ENCODE results near the gene TMEM169.
"Not testable (repeated sequence)": the region's sequence is repeated elsewhere in the genome, so short reads cannot be mapped to it uniquely, and the experiment has no call there.

The TMEM169 gene

GRCh38 chr2:216118474-216118873, 36.8 kb downstream of the TMEM169 start:
- Mint-ChIP-seq H3K27ac (peak overlapping the region; percentile 22), H3K27me3 (ENCODE audit: low read depth) (no peaks in the 10 kb centered on the region), H3K9me3 (no peaks in the 10 kb centered on the region), H3K36me3 (ENCODE audit: low read depth) (peaks cover 72% of the 10 kb centered on the region), H3K4me1 (ENCODE audit: low read depth) (peaks cover 71% of the 10 kb centered on the region), H3K4me3 (peak overlapping the region; percentile 30)

GRCh38 chr2:216119146-216119545, 37.4 kb downstream of the TMEM169 start:
- peaks cover 65% of the 10 kb centered on the region for H3K4me1 Mint-ChIP-seq (ENCODE audit: low read depth)

GRCh38 chr2:216119986-216120385, 38.3 kb downstream of the TMEM169 start:
- Mint-ChIP-seq H3K4me1 (ENCODE audit: low read depth) (peaks cover 62% of the 10 kb centered on the region), H3K4me3 (peak overlapping the region; percentile 70), H3K27ac (peak overlapping the region; percentile 92), H3K36me3 (ENCODE audit: low read depth) (peaks cover 66% of the 10 kb centered on the region), H3K9me3 (no peaks in the 10 kb centered on the region), H3K27me3 (ENCODE audit: low read depth) (no peaks in the 10 kb centered on the region)

More at GRCh38 chr2:216119146-216119545, 37.4 kb downstream of the TMEM169 start:
- H3K27me3 Mint-ChIP-seq (ENCODE audit: low read depth): no peaks in the 10 kb centered on the region
- no peaks in the 10 kb centered on the region for H3K9me3 Mint-ChIP-seq
- peaks cover 68% of the 10 kb centered on the region for H3K36me3 Mint-ChIP-seq (ENCODE audit: low read depth)
- H3K4me3 Mint-ChIP-seq: peak overlapping the region; percentile 23
- H3K27ac Mint-ChIP-seq: peak overlapping the region; percentile 92

- H3K27me3 Mint-ChIP-seq (ENCODE audit: low read depth): no peaks in the 10 kb centered on the region
- peaks cover 60% of the 10 kb centered on the region for H3K4me1 Mint-ChIP-seq (ENCODE audit: low read depth)
- H3K27ac Mint-ChIP-seq: peak overlapping the region; percentile 92
- peaks cover 69% of the 10 kb centered on the region for H3K36me3 Mint-ChIP-seq (ENCODE audit: low read depth)
- no peak overlapping the region for H3K4me3 Mint-ChIP-seq
- no peaks in the 10 kb centered on the region for H3K9me3 Mint-ChIP-seq
These were observed 39.5 kb downstream of the TMEM169 start for GRCh38 chr2:216121255-216121654.

GRCh38 chr2:216126943-216127342, 45.2 kb downstream of the TMEM169 start:
- Mint-ChIP-seq H3K27me3 (ENCODE audit: low read depth) (no peaks in the 10 kb centered on the region), H3K27ac (peak overlapping the region; percentile 15), H3K4me3 (no peak overlapping the region), H3K36me3 (ENCODE audit: low read depth) (peaks cover 62% of the 10 kb centered on the region), H3K4me1 (ENCODE audit: low read depth) (peaks cover 39% of the 10 kb centered on the region), H3K9me3 (no peaks in the 10 kb centered on the region)

- H3K36me3 Mint-ChIP-seq (ENCODE audit: low read depth): peaks cover 66% of the 10 kb centered on the region
These were observed 48.7 kb downstream of the TMEM169 start for GRCh38 chr2:216130346-216130971.

GRCh38 chr2:216131175-216131926, 49.6 kb downstream of the TMEM169 start:
- H3K4me1 Mint-ChIP-seq (ENCODE audit: low read depth): peaks cover 45% of the 10 kb centered on the region
- H3K36me3 Mint-ChIP-seq (ENCODE audit: low read depth): peaks cover 64% of the 10 kb centered on the region
- no peaks in the 10 kb centered on the region for H3K27me3 Mint-ChIP-seq (ENCODE audit: low read depth)
- peak overlapping the region; percentile 9 for H3K27ac Mint-ChIP-seq
- no peak overlapping the region for H3K4me3 Mint-ChIP-seq
- no peaks in the 10 kb centered on the region for H3K9me3 Mint-ChIP-seq

More at GRCh38 chr2:216130346-216130971, 48.7 kb downstream of the TMEM169 start:
- Mint-ChIP-seq H3K27ac (no peak overlapping the region), H3K4me1 (ENCODE audit: low read depth) (peaks cover 49% of the 10 kb centered on the region), H3K4me3 (no peak overlapping the region), H3K27me3 (ENCODE audit: low read depth) (no peaks in the 10 kb centered on the region), H3K9me3 (no peaks in the 10 kb centered on the region)

- no peak overlapping the region for H3K4me3 Mint-ChIP-seq
- H3K27ac Mint-ChIP-seq: peak overlapping the region; percentile 67
- H3K4me1 Mint-ChIP-seq (ENCODE audit: low read depth): peaks cover 45% of the 10 kb centered on the region
- H3K36me3 Mint-ChIP-seq (ENCODE audit: low read depth): peaks cover 60% of the 10 kb centered on the region
- H3K9me3 Mint-ChIP-seq: no peaks in the 10 kb centered on the region
- no peaks in the 10 kb centered on the region for H3K27me3 Mint-ChIP-seq (ENCODE audit: low read depth)
These were observed 50.9 kb downstream of the TMEM169 start for GRCh38 chr2:216132585-216132984.

- peaks cover 42% of the 10 kb centered on the region for H3K4me1 Mint-ChIP-seq (ENCODE audit: low read depth)
- no peak overlapping the region for H3K4me3 Mint-ChIP-seq
- no peaks in the 10 kb centered on the region for H3K27me3 Mint-ChIP-seq (ENCODE audit: low read depth)
- no peaks in the 10 kb centered on the region for H3K9me3 Mint-ChIP-seq
- peaks cover 64% of the 10 kb centered on the region for H3K36me3 Mint-ChIP-seq (ENCODE audit: low read depth)
- peak overlapping the region; percentile 26 for H3K27ac Mint-ChIP-seq
These were observed 51.7 kb downstream of the TMEM169 start for GRCh38 chr2:216133397-216133796.

GRCh38 chr2:216134958-216135541, 53.3 kb downstream of the TMEM169 start:
- Mint-ChIP-seq H3K36me3 (ENCODE audit: low read depth) (peaks cover 67% of the 10 kb centered on the region), H3K4me3 (no peak overlapping the region), H3K27me3 (ENCODE audit: low read depth) (no peaks in the 10 kb centered on the region), H3K4me1 (ENCODE audit: low read depth) (peaks cover 37% of the 10 kb centered on the region), H3K27ac (peak overlapping the region; percentile 62), H3K9me3 (no peaks in the 10 kb centered on the region)

GRCh38 chr2:216139884-216140283, 58.2 kb downstream of the TMEM169 start:
- Mint-ChIP-seq H3K4me3 (no peak overlapping the region), H3K9me3 (no peaks in the 10 kb centered on the region), H3K27me3 (ENCODE audit: low read depth) (no peaks in the 10 kb centered on the region), H3K4me1 (ENCODE audit: low read depth) (peaks cover 24% of the 10 kb centered on the region), H3K36me3 (ENCODE audit: low read depth) (peaks cover 57% of the 10 kb centered on the region), H3K27ac (no peak overlapping the region)

- Mint-ChIP-seq H3K36me3 (ENCODE audit: low read depth) (peaks cover 47% of the 10 kb centered on the region), H3K4me1 (ENCODE audit: low read depth) (peaks cover 16% of the 10 kb centered on the region)
- not testable (repeated sequence) for H3K4me3 Mint-ChIP-seq; H3K9me3 Mint-ChIP-seq; H3K27me3 Mint-ChIP-seq (ENCODE audit: low read depth); H3K27ac Mint-ChIP-seq
These were observed 59.8 kb downstream of the TMEM169 start for GRCh38 chr2:216141516-216141915.

GRCh38 chr2:216142540-216142939, 60.8 kb downstream of the TMEM169 start:
- H3K4me1 Mint-ChIP-seq (ENCODE audit: low read depth): peaks cover 21% of the 10 kb centered on the region
- H3K36me3 Mint-ChIP-seq (ENCODE audit: low read depth): peaks cover 54% of the 10 kb centered on the region
- peak overlapping the region; percentile 19 for H3K27ac Mint-ChIP-seq
- no peaks in the 10 kb centered on the region for H3K9me3 Mint-ChIP-seq
- no peak overlapping the region for H3K4me3 Mint-ChIP-seq
- no peaks in the 10 kb centered on the region for H3K27me3 Mint-ChIP-seq (ENCODE audit: low read depth)

- Mint-ChIP-seq H3K4me3 (no peak overlapping the region), H3K27ac (no peak overlapping the region), H3K27me3 (ENCODE audit: low read depth) (no peaks in the 10 kb centered on the region), H3K4me1 (ENCODE audit: low read depth) (peaks cover 20% of the 10 kb centered on the region), H3K9me3 (no peaks in the 10 kb centered on the region), H3K36me3 (ENCODE audit: low read depth) (peaks cover 53% of the 10 kb centered on the region)
These were observed 62.7 kb downstream of the TMEM169 start for GRCh38 chr2:216144372-216144771.

- Mint-ChIP-seq H3K27ac (no peak overlapping the region), H3K27me3 (ENCODE audit: low read depth) (no peaks in the 10 kb centered on the region), H3K4me1 (ENCODE audit: low read depth) (peaks cover 21% of the 10 kb centered on the region), H3K9me3 (no peaks in the 10 kb centered on the region), H3K4me3 (no peak overlapping the region), H3K36me3 (ENCODE audit: low read depth) (peaks cover 53% of the 10 kb centered on the region)
These were observed 63.1 kb downstream of the TMEM169 start for GRCh38 chr2:216144857-216145256.

Measured in T-helper 1 cell treated with Interleukin-12 subunit alpha and Interleukin-12 subunit beta and Interleukin-4 antibody, amounts not matched to agents 30 μg/mL and 1 μg/mL, for 36 hours (primary cell).